ENCODE results near the gene ANO6.

Gene ANO6

GRCh38 chr12:45327823-45328383 lies 112.0 kb downstream of the ANO6 start:
- in situ Hi-C loops (cut with MboI; ENCODE audit: low sequenced_read_pairs, unreplicated experiment): no loop called here
- DNase-seq (ENCODE audit: low spot score): no peak

GRCh38 chr12:45329238-45329637 lies 113.3 kb downstream of the ANO6 start:
- no peak for TF ChIP-seq CTCF (IDR thresholded peaks at IDR 0.05; ENCODE audit: borderline replicate concordance, control extremely low read depth, extremely low read depth, insufficient read depth, missing control alignments)
- in situ Hi-C loops (cut with MboI; ENCODE audit: low sequenced_read_pairs, unreplicated experiment): no loop called here
- DNase-seq (ENCODE audit: low spot score): no peak

More at GRCh38 chr12:45327823-45328383, 112.0 kb downstream of the ANO6 start:
- no peak for TF ChIP-seq CTCF (IDR thresholded peaks at IDR 0.05; ENCODE audit: borderline replicate concordance, control extremely low read depth, extremely low read depth, insufficient read depth, missing control alignments)

GRCh38 chr12:45329702-45330101 lies 113.8 kb downstream of the ANO6 start:
- in situ Hi-C loops (cut with MboI; ENCODE audit: low sequenced_read_pairs, unreplicated experiment): no loop called here
- TF ChIP-seq CTCF (IDR thresholded peaks at IDR 0.05; ENCODE audit: borderline replicate concordance, control extremely low read depth, extremely low read depth, insufficient read depth, missing control alignments): no peak
- DNase-seq (ENCODE audit: low spot score): no peak

- TF ChIP-seq CTCF (IDR thresholded peaks at IDR 0.05; ENCODE audit: borderline replicate concordance, control extremely low read depth, extremely low read depth, insufficient read depth, missing control alignments): no peak
- DNase-seq (ENCODE audit: low spot score): no peak
- in situ Hi-C loops (cut with MboI; ENCODE audit: low sequenced_read_pairs, unreplicated experiment): no loop called here
These were observed 115.7 kb downstream of the ANO6 start for GRCh38 chr12:45331552-45331951.

- in situ Hi-C loops (cut with MboI; ENCODE audit: low sequenced_read_pairs, unreplicated experiment): no loop called here
- no peak for DNase-seq (ENCODE audit: low spot score)
- TF ChIP-seq CTCF (IDR thresholded peaks at IDR 0.05; ENCODE audit: borderline replicate concordance, control extremely low read depth, extremely low read depth, insufficient read depth, missing control alignments): no peak
These were observed 118.5 kb downstream of the ANO6 start for GRCh38 chr12:45334396-45334795.

- no peak for TF ChIP-seq CTCF (IDR thresholded peaks at IDR 0.05; ENCODE audit: borderline replicate concordance, control extremely low read depth, extremely low read depth, insufficient read depth, missing control alignments)
- no peak for DNase-seq (ENCODE audit: low spot score)
- in situ Hi-C loops (cut with MboI; ENCODE audit: low sequenced_read_pairs, unreplicated experiment): no loop called here
These were observed 120.4 kb downstream of the ANO6 start for GRCh38 chr12:45336331-45336730.
